HTERT RPE-1 (cell line): Measurements from ENCODE around the gene VAV3.
"Not testable (repeated sequence)": the region's sequence is repeated elsewhere in the genome, so short reads cannot be mapped to it uniquely, and the experiment has no call there.

Experiments
- in situ Hi-C: fragments of 300-500 bp; cut with MboI; formaldehyde crosslinking; loops from 4 replicates; pipeline ENCODE4 v1.14.3; 2020; ENCODE audit warnings: low sequenced_read_pairs

Gene VAV3

GRCh38 chr1:107844541-107845194 lies 120.3 kb downstream of the VAV3 start:
- in situ Hi-C loops = not testable (repeated sequence)

DNA sequence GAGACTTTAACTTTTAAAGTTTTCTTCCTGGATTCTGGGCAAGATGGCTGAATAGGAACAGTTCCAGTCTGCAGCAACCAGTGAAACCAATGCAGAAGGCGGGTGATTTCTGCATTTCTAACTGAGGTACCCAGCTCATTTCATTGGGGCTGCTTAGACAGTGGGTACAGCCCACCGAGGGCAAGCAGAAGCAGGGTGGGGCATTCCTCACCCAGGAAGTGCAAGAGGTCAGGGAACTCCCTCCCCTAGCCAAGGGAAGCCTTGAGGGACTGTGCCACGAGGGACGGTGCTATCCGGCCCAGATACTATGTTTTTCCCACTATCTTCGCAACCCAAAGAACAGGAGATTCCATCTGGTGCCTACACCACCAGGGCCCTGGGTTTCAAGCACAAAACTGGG lies 121.0 kb downstream of the VAV3 start:
- in situ Hi-C loops = no loop called here

GRCh38 chr1:107842241-107842640 lies 122.7 kb downstream of the VAV3 start:
- in situ Hi-C loops = no loop called here

DNA sequence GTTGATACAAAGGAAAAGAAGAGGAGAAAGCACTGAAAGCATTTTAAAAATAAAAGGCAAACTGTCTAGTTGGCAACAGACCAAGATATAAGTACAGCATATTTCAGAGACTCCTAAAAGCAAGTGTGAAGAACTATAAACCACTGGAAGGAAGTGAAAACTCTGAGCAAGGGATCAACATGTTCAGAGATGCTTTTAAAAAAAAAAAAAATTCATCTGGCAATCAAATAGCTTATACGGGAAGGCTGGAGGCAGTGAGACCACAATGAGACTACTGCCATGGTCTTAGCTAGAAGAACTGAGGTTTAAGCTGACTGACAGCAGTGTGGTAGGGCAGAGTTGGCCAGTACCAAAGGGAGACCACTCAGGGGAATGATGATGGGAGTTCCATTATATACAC lies 124.3 kb downstream of the VAV3 start:
- in situ Hi-C loops = no loop called here

DNA sequence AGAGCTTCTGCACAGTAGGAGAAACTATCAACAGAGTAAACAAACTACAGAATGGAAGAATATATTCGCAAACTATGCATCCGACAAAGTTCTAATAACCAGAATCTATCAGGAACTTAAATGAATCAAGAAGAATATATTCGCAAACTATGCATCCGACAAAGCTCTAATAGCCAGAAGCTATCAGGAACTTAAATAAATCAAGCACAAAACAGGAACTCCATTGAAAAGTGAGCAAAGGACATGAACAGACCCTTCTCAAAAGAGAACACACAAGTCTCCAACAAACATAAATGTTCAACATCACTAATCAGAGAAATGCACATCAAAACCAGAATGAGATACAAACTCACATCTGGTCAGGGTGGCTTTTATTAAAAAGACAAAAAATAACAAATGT lies 126.9 kb downstream of the VAV3 start:
- in situ Hi-C loops = no loop called here

DNA sequence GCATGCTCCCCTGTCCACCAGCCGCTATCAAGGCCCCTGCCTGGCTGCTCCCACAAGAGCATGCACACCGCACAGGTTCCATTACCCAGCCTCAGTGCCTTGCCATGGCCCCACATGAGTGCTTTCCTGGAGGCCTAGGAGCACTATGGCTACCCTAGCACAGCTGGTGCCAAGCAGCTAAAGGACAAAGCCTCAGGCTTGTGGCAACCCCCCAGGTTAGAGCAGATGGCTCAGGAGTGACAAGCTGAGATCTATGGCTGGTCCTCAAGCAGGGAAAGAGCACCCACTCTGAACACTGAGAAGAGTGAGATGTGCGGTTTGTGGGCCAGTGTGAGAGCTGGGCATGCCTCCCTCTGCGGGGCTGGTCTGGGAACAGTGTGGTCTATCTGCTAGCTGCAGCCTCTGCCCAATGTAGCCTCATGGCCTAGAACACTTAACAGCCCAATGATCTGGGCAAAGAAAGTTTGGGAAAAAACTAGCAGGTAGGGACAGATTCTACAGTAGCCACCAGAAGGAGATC lies 129.8 kb downstream of the VAV3 start:
- in situ Hi-C loops = no loop called here

DNA sequence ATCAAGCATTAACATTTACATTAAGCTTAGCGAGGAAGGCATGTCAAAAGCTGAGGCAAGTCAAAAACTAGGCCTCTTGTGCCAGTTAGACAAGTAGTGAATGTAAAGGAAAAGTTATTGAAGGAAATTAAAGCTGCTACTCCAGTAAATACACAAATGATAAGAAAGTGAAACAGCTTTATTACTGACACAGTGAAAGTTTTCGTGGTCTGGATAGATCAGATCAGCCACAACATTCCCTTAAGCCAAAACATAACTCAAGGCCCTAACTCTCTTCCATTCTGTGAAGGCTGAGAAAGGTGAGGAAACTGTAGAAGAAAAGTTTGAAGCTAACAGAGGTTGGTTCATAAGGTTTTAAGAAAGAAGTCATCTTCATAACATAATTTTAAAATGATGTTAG lies 131.9 kb downstream of the VAV3 start:
- in situ Hi-C loops = no loop called here

DNA sequence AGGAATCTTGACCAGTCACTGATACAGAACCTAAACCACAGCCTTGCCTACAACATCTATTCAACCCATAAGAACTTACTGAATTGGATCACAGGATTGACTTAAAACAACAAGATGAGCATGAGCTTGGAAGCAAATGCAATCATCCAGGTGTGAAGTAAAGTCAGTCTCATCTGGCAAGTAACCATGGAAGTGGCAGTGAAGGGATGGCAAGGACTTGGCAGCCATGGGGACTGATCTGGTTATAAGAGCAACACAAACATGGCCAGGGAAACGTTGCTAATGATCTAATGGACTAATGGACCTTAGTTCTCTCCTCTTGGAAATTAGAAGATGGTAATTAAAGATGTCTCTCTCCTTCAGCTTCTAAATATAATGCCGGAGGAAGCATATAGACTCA lies 133.1 kb downstream of the VAV3 start:
- in situ Hi-C loops = no loop called here

DNA sequence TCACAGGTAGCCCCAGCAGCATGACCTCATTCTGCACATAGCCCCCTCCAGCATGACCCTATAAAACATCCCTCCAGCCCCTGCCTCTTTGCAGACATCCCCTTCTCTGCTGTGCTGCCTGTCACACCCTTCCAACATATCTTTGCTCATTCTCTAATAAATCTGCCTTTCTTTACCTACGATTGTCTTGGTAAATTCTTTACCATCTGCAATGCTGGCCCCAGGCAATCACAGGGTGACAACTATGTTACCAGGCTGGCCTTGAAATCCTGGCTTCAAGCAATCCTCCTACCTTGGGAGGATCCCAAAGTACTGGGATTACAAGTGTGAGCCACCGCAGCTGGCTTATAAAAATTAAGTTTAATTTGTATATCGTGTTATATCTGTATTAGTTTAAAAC lies 134.5 kb downstream of the VAV3 start:
- in situ Hi-C loops = no loop called here

DNA sequence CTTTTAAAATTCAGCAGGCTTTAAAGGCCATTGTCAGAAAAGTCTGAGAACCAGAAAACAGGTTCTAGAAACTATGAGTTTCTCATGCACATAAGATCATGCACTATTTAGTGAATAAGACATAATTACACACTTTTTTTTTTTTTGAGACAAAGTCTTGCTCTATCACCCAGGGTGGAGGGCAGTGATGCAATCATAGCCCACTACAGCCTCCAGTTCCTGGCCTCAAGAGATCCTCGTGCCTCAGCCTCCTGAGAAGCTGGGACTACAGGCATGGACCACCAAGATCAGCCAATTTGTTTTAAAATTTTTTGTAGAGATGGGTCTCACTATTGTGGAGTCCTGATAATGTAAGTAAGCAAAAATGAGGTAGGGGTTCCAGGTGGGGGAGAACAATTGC lies 134.9 kb downstream of the VAV3 start:
- in situ Hi-C loops = no loop called here

DNA sequence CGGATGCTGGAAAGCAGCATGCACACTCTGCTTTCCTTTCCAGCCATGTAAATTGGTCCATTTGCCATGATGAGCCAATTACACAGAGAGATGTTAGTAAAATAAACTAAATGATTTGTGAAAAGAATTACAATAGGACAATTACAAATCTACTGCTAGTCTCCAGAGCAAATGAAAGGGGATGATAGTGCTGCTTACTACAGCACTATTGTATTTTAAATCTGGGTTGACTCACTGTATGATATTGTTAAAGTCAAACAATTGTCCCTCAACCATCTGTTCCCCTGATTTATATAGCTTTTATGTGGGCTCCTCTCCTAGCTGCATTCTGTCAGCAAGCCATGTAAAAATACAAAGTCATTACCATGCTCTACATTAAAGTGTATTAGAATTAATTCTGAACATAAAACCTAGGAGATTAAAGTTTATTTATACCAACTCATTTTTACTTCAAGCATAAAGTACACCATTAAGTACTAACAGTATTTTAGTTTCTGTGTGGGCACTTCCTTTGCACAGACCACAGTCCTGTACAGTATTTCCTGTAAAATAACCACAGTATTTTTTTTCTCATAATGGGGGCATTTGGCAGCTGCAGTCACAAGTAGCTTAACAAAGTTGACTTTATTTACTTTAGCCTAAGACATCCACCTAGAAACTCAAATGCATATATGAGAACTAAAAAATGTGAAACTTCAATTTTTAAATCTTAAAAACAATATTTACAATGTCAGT lies 135.8 kb downstream of the VAV3 start:
- in situ Hi-C loops = no loop called here

DNA sequence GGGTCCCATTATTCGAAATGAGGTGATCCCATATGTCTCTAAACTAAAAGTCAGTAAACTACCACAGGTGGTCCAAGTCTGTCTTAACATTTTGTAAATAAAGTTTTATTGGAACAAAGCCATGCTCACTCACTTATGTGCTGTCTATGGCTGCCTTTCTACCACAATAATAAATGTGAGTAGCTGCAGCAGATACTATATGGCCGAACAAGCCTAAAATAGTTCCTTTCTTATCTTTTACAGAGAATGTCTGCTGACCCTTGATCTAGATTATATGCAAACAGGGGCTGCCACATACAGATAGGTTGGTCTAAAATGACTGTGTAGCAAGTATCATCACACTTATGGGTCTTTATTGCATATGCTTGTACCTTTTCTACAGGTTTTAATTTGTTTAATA lies 140.0 kb downstream of the VAV3 start:
- in situ Hi-C loops = no loop called here

GRCh38 chr1:107821340-107821739 lies 143.6 kb downstream of the VAV3 start:
- in situ Hi-C loops = no loop called here

- in situ Hi-C loops = no loop called here
These were observed 144.2 kb downstream of the VAV3 start for GRCh38 chr1:107820801-107821200.

DNA sequence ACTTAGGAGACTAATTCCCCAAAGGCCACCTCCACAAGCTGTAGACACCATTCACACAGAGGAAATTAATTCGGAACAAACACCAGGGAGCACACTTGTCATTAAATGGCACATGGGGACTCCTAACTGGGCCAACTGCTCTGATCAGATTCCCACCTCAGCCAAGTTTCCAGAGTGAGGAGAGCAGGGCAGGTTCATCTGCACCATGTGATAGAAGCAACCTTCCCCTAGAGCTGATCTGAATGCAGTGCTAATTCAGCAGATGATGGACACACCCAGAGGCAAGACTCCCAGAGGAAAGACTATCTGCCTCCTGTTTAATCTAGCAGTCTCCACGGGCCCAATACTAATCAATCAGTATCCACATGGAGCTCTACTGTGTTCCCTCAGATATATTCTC lies 147.0 kb downstream of the VAV3 start:
- in situ Hi-C loops = no loop called here

DNA sequence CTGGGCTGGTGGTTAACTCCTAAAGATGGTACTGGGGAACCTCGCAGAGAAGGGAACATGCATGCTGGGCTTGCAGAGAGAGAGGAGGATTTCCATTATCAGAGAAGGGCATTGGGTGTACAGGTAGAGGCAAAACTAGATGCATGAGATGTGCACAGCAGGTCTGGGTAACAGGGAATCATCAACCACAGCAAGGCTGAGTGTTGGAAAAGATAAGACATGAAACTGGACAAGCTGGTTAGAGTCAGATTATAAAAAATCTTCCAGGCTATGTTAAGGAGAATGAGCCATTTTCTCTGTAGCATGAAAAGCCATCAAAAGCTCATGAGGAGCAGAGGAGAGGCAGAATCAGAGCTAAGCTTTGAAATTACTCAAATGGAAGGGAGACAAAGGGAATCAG lies 147.8 kb downstream of the VAV3 start:
- in situ Hi-C loops = no loop called here

DNA sequence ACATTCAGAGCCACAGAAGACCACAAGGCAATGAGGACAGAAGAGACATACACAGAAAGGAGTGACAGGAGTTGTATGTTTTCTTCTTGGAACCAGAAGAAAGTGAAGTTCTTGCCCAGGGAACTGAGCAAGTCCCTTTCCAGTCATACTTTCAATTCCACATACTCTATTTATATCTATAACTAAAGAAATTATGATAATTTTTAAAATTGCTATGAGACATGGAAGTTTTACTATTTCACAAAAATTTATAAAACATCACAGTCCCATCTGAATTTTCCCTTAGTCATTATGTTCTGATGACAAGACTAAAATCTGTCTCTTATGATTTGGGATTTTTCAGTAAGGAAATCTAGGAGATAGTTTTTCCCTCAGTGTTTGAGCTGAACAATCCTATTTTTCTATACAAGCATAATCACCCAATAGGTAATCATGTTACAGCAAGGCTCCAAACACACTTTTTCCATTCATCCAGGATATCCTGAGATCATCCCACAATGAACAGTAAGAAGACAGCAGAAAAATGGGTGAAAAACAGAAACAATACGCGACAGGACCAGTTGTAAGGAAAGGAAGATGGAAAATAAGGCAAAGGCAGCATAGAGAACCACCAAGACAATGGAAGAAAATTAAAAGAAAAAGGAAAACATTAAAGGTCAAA lies 154.6 kb downstream of the VAV3 start:
- in situ Hi-C loops = no loop called here

GRCh38 chr1:107807855-107808254 lies 157.1 kb downstream of the VAV3 start:
- in situ Hi-C loops = no loop called here

DNA sequence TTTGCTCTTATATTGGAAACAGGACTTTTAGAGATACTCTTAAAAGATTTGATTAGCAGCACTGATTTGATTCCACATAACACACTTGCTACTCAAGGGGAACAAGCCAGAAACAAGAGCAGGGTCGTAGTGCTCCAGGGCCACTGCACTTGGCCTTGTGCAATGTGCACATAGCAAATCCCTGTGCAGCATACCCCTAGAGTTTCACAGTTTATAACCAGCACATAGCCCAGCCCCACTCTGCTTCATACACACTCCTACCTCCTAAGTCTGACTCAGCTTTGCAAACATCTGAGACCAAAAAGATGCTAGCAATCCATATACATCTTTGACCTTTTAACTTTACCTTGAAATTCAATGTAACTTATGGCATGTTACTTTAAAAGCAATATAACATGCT lies 157.6 kb downstream of the VAV3 start:
- in situ Hi-C loops = no loop called here

DNA sequence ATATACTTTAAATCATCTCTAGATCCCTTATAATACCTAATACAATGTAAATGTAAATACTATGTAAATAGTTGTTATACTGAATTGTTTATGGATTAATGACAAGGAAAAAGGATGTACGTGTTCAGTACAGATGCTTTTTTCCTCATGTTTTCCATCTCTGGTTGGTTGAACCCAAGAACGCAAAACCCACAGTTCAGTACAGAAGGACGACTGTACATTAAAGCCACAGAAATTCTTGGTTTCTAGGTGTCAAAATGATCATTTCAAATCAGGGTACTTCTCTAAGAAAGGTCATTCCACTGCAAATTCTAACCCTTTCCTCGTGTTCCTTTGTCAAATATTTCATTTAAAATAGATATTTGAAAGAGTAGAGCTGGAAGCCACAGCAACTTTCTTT lies 158.1 kb downstream of the VAV3 start:
- in situ Hi-C loops = no loop called here

GRCh38 chr1:107804741-107805140 lies 160.2 kb downstream of the VAV3 start:
- in situ Hi-C loops = no loop called here

GRCh38 chr1:107804134-107804533 lies 160.8 kb downstream of the VAV3 start:
- in situ Hi-C loops = no loop called here
